Measurements from ENCODE around the gene JAML. TPM values are rescaled to one million over a fixed set of nuclear protein-coding genes. Genes with fewer than 3 reads are reported as not detected.

The JAML gene
- total RNA-seq, 1 donor from 2014 or later, result 2.5 TPM

GRCh38 chr11:118157186-118157895 lies 67.5 kb downstream of the JAML start:
- Histone ChIP-seq H3K4me3 (ENCODE audit: low read depth, low read length) (no peak overlapping the region), H3K36me3 (ENCODE audit: control insufficient read depth, insufficient read depth, low read length) (no peaks in the 10 kb centered on the region), H3K27me3 (ENCODE audit: control insufficient read depth, insufficient read depth, low read length) (peaks cover 91% of the 10 kb centered on the region)
- DNase-seq (ENCODE audit: low read depth), result no peak
- TF ChIP-seq CTCF (IDR thresholded peaks at IDR 0.05; ENCODE audit: insufficient read depth, low read length, poor library complexity, severe bottlenecking), result no peak

GRCh38 chr11:118156531-118157185 lies 68.2 kb downstream of the JAML start:
- Histone ChIP-seq H3K36me3 (ENCODE audit: control insufficient read depth, insufficient read depth, low read length) (no peaks in the 10 kb centered on the region), H3K4me3 (ENCODE audit: low read depth, low read length) (no peak overlapping the region), H3K27me3 (ENCODE audit: control insufficient read depth, insufficient read depth, low read length) (peaks cover 91% of the 10 kb centered on the region)
- DNase-seq (ENCODE audit: low read depth), result no peak
- no peak for TF ChIP-seq CTCF (IDR thresholded peaks at IDR 0.05; ENCODE audit: insufficient read depth, low read length, poor library complexity, severe bottlenecking)

GRCh38 chr11:118155776-118156530 lies 68.9 kb downstream of the JAML start:
- no peak for TF ChIP-seq CTCF (IDR thresholded peaks at IDR 0.05; ENCODE audit: insufficient read depth, low read length, poor library complexity, severe bottlenecking)
- Histone ChIP-seq H3K27me3 (ENCODE audit: control insufficient read depth, insufficient read depth, low read length) (peaks cover 90% of the 10 kb centered on the region), H3K36me3 (ENCODE audit: control insufficient read depth, insufficient read depth, low read length) (no peaks in the 10 kb centered on the region), H3K4me3 (ENCODE audit: low read depth, low read length) (no peak overlapping the region)
- DNase-seq (ENCODE audit: low read depth), result no peak

GRCh38 chr11:118154641-118155040 lies 70.2 kb downstream of the JAML start:
- DNase-seq (ENCODE audit: low read depth), result no peak
- Histone ChIP-seq H3K27me3 (ENCODE audit: control insufficient read depth, insufficient read depth, low read length) (peaks cover 93% of the 10 kb centered on the region), H3K36me3 (ENCODE audit: control insufficient read depth, insufficient read depth, low read length) (no peaks in the 10 kb centered on the region), H3K4me3 (ENCODE audit: low read depth, low read length) (no peak overlapping the region)
- TF ChIP-seq CTCF (IDR thresholded peaks at IDR 0.05; ENCODE audit: insufficient read depth, low read length, poor library complexity, severe bottlenecking), result no peak

- Histone ChIP-seq H3K4me3 (ENCODE audit: low read depth, low read length) (no peak overlapping the region), H3K27me3 (ENCODE audit: control insufficient read depth, insufficient read depth, low read length) (peaks cover 96% of the 10 kb centered on the region), H3K36me3 (ENCODE audit: control insufficient read depth, insufficient read depth, low read length) (no peaks in the 10 kb centered on the region)
- DNase-seq (ENCODE audit: low read depth), result no peak
- no peak for TF ChIP-seq CTCF (IDR thresholded peaks at IDR 0.05; ENCODE audit: insufficient read depth, low read length, poor library complexity, severe bottlenecking)
Measured at GRCh38 chr11:118153976-118154375, 70.8 kb downstream of the JAML start.

Data from kidney epithelial cell (primary cell).